Keratinocyte (primary cell): ENCODE measurements around the gene DRGX. TPM values are rescaled to one million over a fixed set of nuclear protein-coding genes. Genes with fewer than 3 reads are reported as not detected.

Experiments
- DNase-seq: peaks from one replicate; pipeline ENCODE4 v3.0.0-alpha.2; 2011; ENCODE audit warnings: low read depth, missing footprints, low spot score
- FAIRE-seq: peaks from 2 replicates; lab custom pipeline; 2011; peaks lifted over from hg19 to GRCh38; lab: Jason Lieb, UNC
- H2AFZ ChIP-seq: 2 replicates; pipeline ENCODE4 v1.6.0; 2012; ENCODE audit warnings: low read length, control low read depth, inconsistent platforms; ENCODE audit not compliant: control insufficient read depth
- H3K27ac ChIP-seq: 2 replicates; pipeline ENCODE4 v1.5.1; 2011; ENCODE audit warnings: low read length; ENCODE audit not compliant: control insufficient read depth, insufficient read depth
- H3K27me3 ChIP-seq: 3 replicates; pipeline ENCODE4 v1.6.0; 2011; ENCODE audit warnings: low read length; ENCODE audit not compliant: control insufficient read depth, insufficient read depth; ENCODE audit errors: extremely low read depth
- H3K36me3 ChIP-seq, 2 experiments: 2 replicates in 1 of 2; 3 replicates in 1 of 2; pipeline ENCODE4 v1.5.1; 2011; ENCODE audit warnings: low read length in 2 of 2, mild to moderate bottlenecking in 1 of 2; ENCODE audit not compliant: control insufficient read depth in 2 of 2, insufficient read depth in 2 of 2; ENCODE audit errors: extremely low read depth in 1 of 2
- H3K4me1 ChIP-seq: 3 replicates; pipeline ENCODE4 v1.5.1; 2011; ENCODE audit warnings: low read length; ENCODE audit not compliant: control insufficient read depth, insufficient read depth; ENCODE audit errors: extremely low read depth
- H3K4me2 ChIP-seq: 3 replicates; pipeline ENCODE4 v1.6.0; 2011; ENCODE audit warnings: low read depth, low read length; ENCODE audit not compliant: control insufficient read depth, insufficient read depth; ENCODE audit errors: extremely low read depth
- H3K4me3 ChIP-seq, 3 experiments: fragments of 200-600 bp in 1 of 3; sonication (generic) in 1 of 3; 2 replicates in 2 of 3; 3 replicates in 1 of 3; pipeline ENCODE4 v1.5.1; 2011 to 2016; ENCODE audit warnings: low read length in 3 of 3, mild to moderate bottlenecking in 3 of 3, control low read depth in 2 of 3, inconsistent platforms in 1 of 3, low read depth in 1 of 3, mixed read lengths in 1 of 3, mixed run types in 1 of 3, moderate library complexity in 1 of 3; ENCODE audit not compliant: control insufficient read depth in 2 of 3, insufficient read depth in 2 of 3; ENCODE audit errors: extremely low read depth in 1 of 3
- H3K79me2 ChIP-seq: 2 replicates; pipeline ENCODE4 v1.6.0; 2012; ENCODE audit warnings: low read length; ENCODE audit not compliant: control insufficient read depth, insufficient read depth
- H3K9ac ChIP-seq: 3 replicates; pipeline ENCODE4 v1.6.0; 2011; ENCODE audit warnings: low read length; ENCODE audit not compliant: control insufficient read depth, insufficient read depth; ENCODE audit errors: extremely low read depth
- H3K9me1 ChIP-seq: 3 replicates; pipeline ENCODE4 v1.6.0; 2011; ENCODE audit warnings: low read length; ENCODE audit not compliant: control insufficient read depth, insufficient read depth; ENCODE audit errors: extremely low read depth
- H3K9me3 ChIP-seq: 2 replicates; pipeline ENCODE4 v1.5.1; 2012; ENCODE audit warnings: low read depth, low read length; ENCODE audit not compliant: control insufficient read depth
- H4K20me1 ChIP-seq: 3 replicates; pipeline ENCODE4 v1.6.0; 2011; ENCODE audit warnings: low read length; ENCODE audit not compliant: control insufficient read depth, insufficient read depth; ENCODE audit errors: extremely low read depth
- CTCF ChIP-seq, 3 experiments: IDR thresholded peaks in 1 of 3; conservative IDR thresholded peaks in 1 of 3; optimal IDR thresholded peaks in 1 of 3; 2 replicates in 2 of 3; 3 replicates in 1 of 3; pipeline versions ENCODE3 to v1.5.1; 2011; ENCODE audit warnings: low read length in 3 of 3, mild to moderate bottlenecking in 3 of 3, moderate library complexity in 2 of 3, control low read depth in 1 of 3, inconsistent platforms in 1 of 3; ENCODE audit not compliant: insufficient read depth in 2 of 3; ENCODE audit errors: extremely low read depth in 1 of 3
- EZH2 ChIP-seq: IDR thresholded peaks from one replicate; pipeline ENCODE4 v1.6.1; 2012; ENCODE audit warnings: inconsistent platforms, mild to moderate bottlenecking, low read length, moderate library complexity
- dilution Hi-C: fragments of 300-500 bp; cut with MboI; formaldehyde crosslinking; loops from one replicate; pipeline ENCODE4 v1.7.0; 2020; ENCODE audit warnings: low sequenced_read_pairs; ENCODE audit not compliant: extremely low pct_ligation_motif_present
- polyA minus RNA-seq, 3 experiments: library from RNA; depleted of rRNA, polyadenylated mRNA; stranded (reverse); fragments of >200 nt; gene quantifications; 1 replicate in 1 of 3; 2 replicates in 1 of 3; 3 replicates in 1 of 3; pipeline ENCODE4 v1.2.3, GENCODE V29; 2011
- polyA plus RNA-seq, 5 experiments: library from polyadenylated mRNA; depleted of rRNA in 3 of 5; stranded (reverse) in 3 of 5; stranded (forward) in 1 of 5; unstranded in 1 of 5; fragments of >200 nt; gene quantifications; 1 replicate in 1 of 5; 2 replicates in 3 of 5; 3 replicates in 1 of 5; pipeline versions ENCODE4 v1.2.1 to v1.2.3, GENCODE V29; 2011 to 2012; ENCODE audit warnings: missing spikeins in 2 of 5, low read depth in 1 of 5, low replicate concordance in 1 of 5

Gene DRGX
- polyA plus RNA-seq (not detected in 3 replicates), polyA minus RNA-seq (not detected in 3 replicates)
- not detected for polyA plus RNA-seq (2011; ENCODE audit: low read depth)
- not detected in 2 replicates for polyA plus RNA-seq (2011; cell fraction: cytosol; rRNA removed)
- not detected in 2 replicates for polyA plus RNA-seq (2011; cell fraction: nucleus; rRNA removed)
- polyA plus RNA-seq (2012; ENCODE audit: low replicate concordance): 0.06 TPM in 1 of 2 replicates, not detected in the other
- polyA minus RNA-seq (2011; cell fraction: cytosol; rRNA and poly(A)+ RNA removed): not detected
- polyA minus RNA-seq (2011; cell fraction: nucleus; rRNA and poly(A)+ RNA removed): not detected in 2 replicates

GRCh38 chr10:49395741-49396665, at the start of gene DRGX:
DRGX (minus strand) TSS chr10:49396089; CDS start chr10:49395440, 649 bp downstream.
- H2AFZ ChIP-seq: no peak within 1 kb of the TSS
- no peaks in the 10 kb centered on the region for H3K79me2 ChIP-seq
- DNase-seq: no peak
- no peak for FAIRE-seq
- peaks cover 5% of the 10 kb centered on the region for H3K4me1 ChIP-seq
- H4K20me1 ChIP-seq: no peaks in the 10 kb centered on the region
- no peak within 1 kb of the TSS for H3K4me3 ChIP-seq
- H3K9me1 ChIP-seq: no peaks in the 10 kb centered on the region
- no peaks in the 10 kb centered on the region for H3K9me3 ChIP-seq
- dilution Hi-C loops: no loop called here
- no peaks in the 10 kb centered on the region for H3K36me3 ChIP-seq
- H3K27ac ChIP-seq: no peak within 1 kb of the TSS
- TF ChIP-seq CTCF (optimal IDR thresholded peaks at IDR 0.05 in 1 of 3, IDR thresholded peaks at IDR 0.05 in 1 of 3, conservative IDR thresholded peaks at IDR 0.05 in 1 of 3; ENCODE audit: extremely low read depth in 1 of 3, insufficient read depth in 2 of 3, low read length in 3 of 3): no peak
- peak; percentile 91 for TF ChIP-seq EZH2
- H3K27me3 ChIP-seq: peaks cover 79% of the 10 kb centered on the region
- no peak within 1 kb of the TSS for H3K4me2 ChIP-seq
- H3K9ac ChIP-seq: no peak within 1 kb of the TSS

GRCh38 chr10:49444349-49444748, 48.5 kb upstream of the DRGX start:
- no peak overlapping the region for H3K4me3 ChIP-seq
- H3K36me3 ChIP-seq: peaks cover 0 to 2% of the 10 kb centered on the region in 2 experiments
- peaks cover 3% of the 10 kb centered on the region for H3K9me3 ChIP-seq
- no peak overlapping the region for H3K27ac ChIP-seq
- H4K20me1 ChIP-seq: no peaks in the 10 kb centered on the region
- H3K4me2 ChIP-seq: no peak overlapping the region
- dilution Hi-C loops: no loop called here
- H3K79me2 ChIP-seq: no peaks in the 10 kb centered on the region
- H3K4me1 ChIP-seq: no peaks in the 10 kb centered on the region
- FAIRE-seq (no peak), DNase-seq (no peak)
- no peak overlapping the region for H3K9ac ChIP-seq
- H3K9me1 ChIP-seq: no peaks in the 10 kb centered on the region
- TF ChIP-seq CTCF (optimal IDR thresholded peaks at IDR 0.05 in 1 of 3, IDR thresholded peaks at IDR 0.05 in 1 of 3, conservative IDR thresholded peaks at IDR 0.05 in 1 of 3; ENCODE audit: extremely low read depth in 1 of 3, insufficient read depth in 2 of 3, low read length in 3 of 3): no peak
- no peak for TF ChIP-seq EZH2
- no peak overlapping the region for H2AFZ ChIP-seq
- H3K27me3 ChIP-seq: no peaks in the 10 kb centered on the region
